NB4 (cell line): ENCODE results near the gene CTNNA3.

Experiments used
- DNase-seq: peaks from one replicate; pipeline ENCODE4 v3.0.0; 2010; ENCODE audit warnings: low read depth
- H3K4me3 ChIP-seq: one replicate; pipeline ENCODE4 v1.5.1; 2011; ENCODE audit warnings: mild to moderate bottlenecking, low read depth, low read length, moderate library complexity
- MYC ChIP-seq: IDR thresholded peaks from 2 replicates; pipeline ENCODE4 v1.6.1; 2011; ENCODE audit warnings: low read depth, low read length
- POLR2A ChIP-seq: IDR thresholded peaks from 2 replicates; pipeline ENCODE4 v1.6.1; 2011; ENCODE audit warnings: mild to moderate bottlenecking; ENCODE audit not compliant: insufficient read length; ENCODE audit errors: extremely low read depth
- TF ChIP-seq, protein P1 (sequence below): IDR thresholded peaks from one replicate; pipeline ENCODE4 v1.5.1; 2012; ENCODE audit warnings: low read depth, low read length
- TF ChIP-seq, protein P2 (sequence below): IDR thresholded peaks from 2 replicates; pipeline ENCODE4 v1.6.1; 2011; ENCODE audit warnings: low read depth, low read length

CTNNA3 gene

DNA sequence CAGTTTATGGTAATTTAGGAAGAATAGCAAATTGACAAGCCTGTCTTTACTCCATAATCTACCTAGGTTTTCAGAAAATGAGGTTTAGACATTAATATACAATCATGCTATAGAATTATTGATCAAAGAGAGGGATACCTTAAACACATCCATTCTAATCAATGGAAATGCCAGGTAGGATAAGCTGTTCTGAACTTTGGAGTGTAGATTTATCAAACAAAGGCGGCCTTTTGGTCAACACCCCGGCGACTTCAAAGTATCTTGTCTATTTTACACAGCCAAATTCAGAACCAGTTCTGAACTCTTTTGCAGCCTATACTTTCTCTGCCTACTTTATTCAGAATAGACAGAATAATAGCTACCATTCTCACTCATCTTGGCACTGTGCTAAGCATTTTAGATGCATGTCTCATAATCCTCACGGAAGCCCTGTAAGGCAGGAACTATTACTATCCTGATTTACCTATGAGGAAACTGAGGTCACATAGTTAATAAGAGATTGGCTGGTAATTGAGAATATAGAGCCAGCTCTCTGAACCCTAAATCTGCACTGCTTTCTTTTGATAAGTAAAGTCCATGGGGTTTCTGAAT is 1412.0 kb downstream of the CTNNA3 start:
- TF ChIP-seq POLR2A: no peak
- TF ChIP-seq MYC: no peak
- TF ChIP-seq, protein P1, sequence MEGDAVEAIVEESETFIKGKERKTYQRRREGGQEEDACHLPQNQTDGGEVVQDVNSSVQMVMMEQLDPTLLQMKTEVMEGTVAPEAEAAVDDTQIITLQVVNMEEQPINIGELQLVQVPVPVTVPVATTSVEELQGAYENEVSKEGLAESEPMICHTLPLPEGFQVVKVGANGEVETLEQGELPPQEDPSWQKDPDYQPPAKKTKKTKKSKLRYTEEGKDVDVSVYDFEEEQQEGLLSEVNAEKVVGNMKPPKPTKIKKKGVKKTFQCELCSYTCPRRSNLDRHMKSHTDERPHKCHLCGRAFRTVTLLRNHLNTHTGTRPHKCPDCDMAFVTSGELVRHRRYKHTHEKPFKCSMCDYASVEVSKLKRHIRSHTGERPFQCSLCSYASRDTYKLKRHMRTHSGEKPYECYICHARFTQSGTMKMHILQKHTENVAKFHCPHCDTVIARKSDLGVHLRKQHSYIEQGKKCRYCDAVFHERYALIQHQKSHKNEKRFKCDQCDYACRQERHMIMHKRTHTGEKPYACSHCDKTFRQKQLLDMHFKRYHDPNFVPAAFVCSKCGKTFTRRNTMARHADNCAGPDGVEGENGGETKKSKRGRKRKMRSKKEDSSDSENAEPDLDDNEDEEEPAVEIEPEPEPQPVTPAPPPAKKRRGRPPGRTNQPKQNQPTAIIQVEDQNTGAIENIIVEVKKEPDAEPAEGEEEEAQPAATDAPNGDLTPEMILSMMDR: no peak
- H3K4me3 ChIP-seq: no peak overlapping the region
- DNase-seq: no peak

DNA sequence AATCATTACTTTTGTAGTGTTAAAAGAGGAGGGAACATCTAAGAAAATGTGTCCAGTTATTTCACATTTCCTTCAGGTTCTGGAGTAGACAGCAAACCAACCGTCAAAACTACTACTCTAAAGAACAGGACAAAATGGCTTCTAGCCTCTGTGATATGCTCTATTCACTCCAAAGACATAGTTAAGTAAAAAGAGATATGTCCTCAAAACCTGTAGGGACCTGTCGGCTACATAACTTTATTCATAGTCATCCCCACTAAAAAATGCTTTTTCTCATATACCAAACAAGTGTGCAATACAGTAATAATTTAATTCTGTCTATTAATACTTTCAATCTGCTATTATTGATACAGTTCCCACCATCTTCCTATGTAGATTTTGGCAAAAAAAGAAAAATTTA is 1412.9 kb downstream of the CTNNA3 start:
- no peak for DNase-seq
- TF ChIP-seq POLR2A (no peak), MYC (no peak)
- TF ChIP-seq, protein P1: no peak
- TF ChIP-seq, protein P2, sequence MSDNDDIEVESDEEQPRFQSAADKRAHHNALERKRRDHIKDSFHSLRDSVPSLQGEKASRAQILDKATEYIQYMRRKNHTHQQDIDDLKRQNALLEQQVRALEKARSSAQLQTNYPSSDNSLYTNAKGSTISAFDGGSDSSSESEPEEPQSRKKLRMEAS: no peak

DNA sequence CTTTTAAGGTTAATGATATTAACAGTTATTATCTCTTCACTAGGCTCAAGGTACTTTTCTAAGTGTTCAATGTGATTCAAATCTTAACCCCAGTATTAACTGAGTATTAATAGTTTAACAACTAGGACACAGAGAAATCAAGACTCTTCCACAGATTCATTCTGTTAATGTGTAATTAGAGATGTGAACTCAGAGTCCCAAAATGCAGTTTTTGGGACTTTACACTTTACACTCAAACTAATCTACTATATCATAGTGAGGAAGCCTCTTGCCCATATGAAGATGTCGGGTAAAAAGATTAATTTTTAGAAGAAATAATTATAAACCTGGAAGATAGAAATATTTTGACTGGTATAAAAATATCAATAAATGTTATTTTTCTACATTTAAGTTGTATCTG is 1414.7 kb downstream of the CTNNA3 start:
- TF ChIP-seq MYC (no peak), POLR2A (no peak)
- no peak overlapping the region for H3K4me3 ChIP-seq
- DNase-seq: no peak

More for the DNA sequence above, 1412.9 kb downstream of the CTNNA3 start:
- H3K4me3 ChIP-seq: no peak overlapping the region

DNA sequence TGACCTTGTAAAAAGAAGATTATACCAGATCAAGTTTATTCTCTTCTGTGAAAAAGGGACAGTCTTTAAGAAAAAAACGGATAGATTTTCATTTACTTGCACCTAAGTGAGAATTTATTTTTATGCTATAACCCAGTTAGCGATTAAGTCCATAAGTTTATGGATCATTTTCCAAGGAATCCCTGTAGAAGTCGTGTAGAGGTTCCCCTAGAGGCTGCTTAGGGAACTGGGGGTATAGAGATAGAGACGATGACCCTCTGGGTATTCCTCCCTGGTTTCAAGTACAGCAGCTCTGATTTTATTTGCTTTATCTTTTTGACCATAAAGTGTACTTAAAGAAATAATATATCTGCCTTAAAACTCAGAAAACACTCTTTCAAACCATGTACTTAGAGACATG is 1418.5 kb downstream of the CTNNA3 start:
- no peak overlapping the region for H3K4me3 ChIP-seq
- no peak for DNase-seq

DNA sequence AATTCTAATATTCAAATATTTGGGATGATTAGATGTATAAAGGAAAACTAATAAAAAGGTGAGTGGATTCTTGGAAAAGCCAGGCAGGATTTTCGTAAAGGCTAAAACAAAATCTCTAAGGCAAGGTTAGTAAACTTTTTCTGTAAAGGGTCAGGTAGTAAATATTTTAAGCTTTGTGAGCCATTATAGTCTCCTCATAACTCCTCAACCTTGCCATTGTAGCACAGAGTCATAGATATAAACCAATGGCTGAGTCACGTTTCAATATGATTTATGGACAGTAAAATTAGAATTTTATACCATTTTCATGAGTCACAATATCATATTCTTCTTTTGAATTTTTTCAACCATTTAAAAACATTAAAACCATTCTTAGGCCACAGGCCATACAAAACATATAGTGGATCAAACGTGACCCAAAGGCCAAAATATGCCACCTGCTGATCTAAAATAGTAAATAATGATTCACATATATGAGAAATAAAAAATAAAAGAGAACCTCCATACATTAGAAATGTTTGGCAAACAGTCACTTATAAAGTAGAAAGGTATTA is 1422.0 kb downstream of the CTNNA3 start:
- H3K4me3 ChIP-seq: no peak overlapping the region
- DNase-seq: no peak
- TF ChIP-seq, protein P1: no peak
- TF ChIP-seq, protein P2: no peak
- TF ChIP-seq MYC: no peak
- no peak for TF ChIP-seq POLR2A

More for the DNA sequence above, 1418.5 kb downstream of the CTNNA3 start:
- TF ChIP-seq, protein P2: no peak
- TF ChIP-seq POLR2A (no peak), MYC (no peak)
- TF ChIP-seq, protein P1: peak; percentile 27

DNA sequence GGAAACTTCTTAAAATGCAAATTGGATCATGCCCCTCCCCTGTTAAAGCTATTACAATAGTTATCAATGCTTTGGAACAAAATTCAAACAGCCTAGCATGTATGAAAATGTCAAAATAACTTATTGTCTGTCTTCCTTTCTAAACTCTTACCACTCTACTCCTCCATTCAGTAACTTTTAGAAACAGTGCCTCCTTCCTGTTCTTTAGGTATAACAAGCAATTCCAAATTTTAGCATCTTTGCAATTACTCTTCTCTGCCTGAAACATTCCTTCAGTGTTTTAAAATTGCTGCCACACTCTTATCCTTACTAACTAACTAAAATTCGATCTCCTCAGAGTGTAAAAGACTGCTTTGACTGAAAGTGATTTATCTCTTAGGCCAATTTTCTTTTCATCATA is 1430.6 kb downstream of the CTNNA3 start:
- TF ChIP-seq MYC: no peak
- TF ChIP-seq, protein P2: no peak
- TF ChIP-seq POLR2A: no peak
- TF ChIP-seq, protein P1: no peak
- H3K4me3 ChIP-seq: no peak overlapping the region
- DNase-seq: no peak
